OCI-LY3 (cell line): ENCODE measurements around the gene EXPH5.

Experiments
- H2AFZ ChIP-seq: fragments of 200-600, 300-600 bp; shearing (Covaris generic); 2 replicates; pipeline ENCODE4 v1.6.0; 2014; ENCODE audit warnings: antibody characterized with exemption, low read depth, low read length
- H3K27ac ChIP-seq: fragments of 200-600, 300-600 bp; sonication (generic); 2 replicates; pipeline ENCODE4 v1.5.1; 2014; ENCODE audit warnings: mild to moderate bottlenecking, low read length, moderate library complexity, mixed read lengths
- H3K27me3 ChIP-seq: fragments of 200-600, 300-600 bp; sonication (generic); 2 replicates; pipeline ENCODE4 v1.6.1; 2014; ENCODE audit warnings: low read depth, low read length, mixed read lengths
- H3K36me3 ChIP-seq: fragments of 200-600, 300-600 bp; sonication (generic); replicated peaks from 2 replicates; pipeline ENCODE3; 2014; ENCODE audit warnings: low read depth, low read length, mixed read lengths
- H3K4me1 ChIP-seq: fragments of 300-600, 200-600 bp; sonication (generic); 2 replicates; pipeline ENCODE4 v1.6.1; 2014; ENCODE audit warnings: low read length, mixed read lengths
- H3K4me2 ChIP-seq: fragments of 200-600, 300-600 bp; sonication (generic); 2 replicates; pipeline ENCODE4 v1.6.1; 2014; ENCODE audit warnings: low read length, mixed read lengths
- H3K4me3 ChIP-seq: fragments of 300-600, 200-600 bp; sonication (generic); 2 replicates; pipeline ENCODE4 v1.5.1; 2014; ENCODE audit warnings: antibody characterized with exemption, mild to moderate bottlenecking, low read length, moderate library complexity
- H3K79me2 ChIP-seq: fragments of 300-600, 200-600 bp; shearing (Covaris generic); 2 replicates; pipeline ENCODE4 v1.6.1; 2014; ENCODE audit warnings: mild to moderate bottlenecking, low read length, mixed read lengths
- H3K9ac ChIP-seq: fragments of 300-600, 200-600 bp; shearing (Covaris generic); 2 replicates; pipeline ENCODE4 v1.6.0; 2014; ENCODE audit warnings: mild to moderate bottlenecking, low read length, moderate library complexity
- H3K9me3 ChIP-seq: fragments of 200-600, 300-600 bp; shearing (Covaris generic); 2 replicates; pipeline ENCODE4 v1.6.1; 2014; ENCODE audit warnings: low read length, mixed read lengths; ENCODE audit not compliant: insufficient read depth
- H4K20me1 ChIP-seq: fragments of 200-600, 300-600 bp; sonication (generic); 2 replicates; pipeline ENCODE4 v1.6.1; 2016; ENCODE audit warnings: low read length, mixed read lengths; ENCODE audit not compliant: insufficient read depth
- EZH2phosphoT487 ChIP-seq: fragments of 200-600 bp; shearing (Covaris generic); IDR thresholded peaks from 2 replicates; pipeline ENCODE4 v1.6.1; 2018; ENCODE audit warnings: antibody characterized with exemption, mixed run types, low read depth
- TF ChIP-seq, protein P1 (sequence below): fragments of 200-600, 300-600 bp; sonication (generic); IDR thresholded peaks from 2 replicates; pipeline ENCODE4 v1.5.1; 2014; ENCODE audit warnings: antibody characterized with exemption, low read length, low read depth

Gene EXPH5

GRCh38 chr11:108530426-108530825 lies 63.1 kb downstream of the EXPH5 start:
- no peak overlapping the region for H2AFZ ChIP-seq
- no peaks in the 10 kb centered on the region for H3K27me3 ChIP-seq
- TF ChIP-seq EZH2phosphoT487 = no peak
- TF ChIP-seq, protein P1, sequence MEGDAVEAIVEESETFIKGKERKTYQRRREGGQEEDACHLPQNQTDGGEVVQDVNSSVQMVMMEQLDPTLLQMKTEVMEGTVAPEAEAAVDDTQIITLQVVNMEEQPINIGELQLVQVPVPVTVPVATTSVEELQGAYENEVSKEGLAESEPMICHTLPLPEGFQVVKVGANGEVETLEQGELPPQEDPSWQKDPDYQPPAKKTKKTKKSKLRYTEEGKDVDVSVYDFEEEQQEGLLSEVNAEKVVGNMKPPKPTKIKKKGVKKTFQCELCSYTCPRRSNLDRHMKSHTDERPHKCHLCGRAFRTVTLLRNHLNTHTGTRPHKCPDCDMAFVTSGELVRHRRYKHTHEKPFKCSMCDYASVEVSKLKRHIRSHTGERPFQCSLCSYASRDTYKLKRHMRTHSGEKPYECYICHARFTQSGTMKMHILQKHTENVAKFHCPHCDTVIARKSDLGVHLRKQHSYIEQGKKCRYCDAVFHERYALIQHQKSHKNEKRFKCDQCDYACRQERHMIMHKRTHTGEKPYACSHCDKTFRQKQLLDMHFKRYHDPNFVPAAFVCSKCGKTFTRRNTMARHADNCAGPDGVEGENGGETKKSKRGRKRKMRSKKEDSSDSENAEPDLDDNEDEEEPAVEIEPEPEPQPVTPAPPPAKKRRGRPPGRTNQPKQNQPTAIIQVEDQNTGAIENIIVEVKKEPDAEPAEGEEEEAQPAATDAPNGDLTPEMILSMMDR = no peak
- no peaks in the 10 kb centered on the region for H3K79me2 ChIP-seq
- no peaks in the 10 kb centered on the region for H3K9me3 ChIP-seq
- H3K4me1 ChIP-seq = no peaks in the 10 kb centered on the region
- H3K9ac ChIP-seq = no peak overlapping the region
- no peaks in the 10 kb centered on the region for H4K20me1 ChIP-seq
- no peaks in the 10 kb centered on the region for H3K36me3 ChIP-seq
- no peak overlapping the region for H3K4me2 ChIP-seq
- H3K27ac ChIP-seq = no peak overlapping the region
- no peak overlapping the region for H3K4me3 ChIP-seq

DNA sequence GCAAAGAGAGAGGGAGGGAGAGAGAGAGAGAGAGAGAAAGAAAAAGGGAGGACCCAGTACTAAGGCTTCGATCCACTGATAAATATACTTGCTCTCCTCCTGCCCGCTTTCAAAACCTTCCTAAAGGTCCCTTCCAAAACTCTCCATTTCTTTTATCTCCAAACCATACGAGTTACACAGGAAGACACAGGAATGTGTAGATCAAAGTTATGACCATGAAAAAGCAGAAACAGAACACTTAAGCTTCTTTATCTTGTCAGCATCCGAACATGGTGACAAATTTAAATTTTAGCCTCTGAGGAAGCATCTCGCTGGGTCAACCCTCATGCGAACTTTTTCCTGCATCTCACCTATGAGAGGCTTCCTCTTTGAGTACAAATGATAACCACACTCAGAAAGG lies 66.2 kb downstream of the EXPH5 start:
- H3K4me3 ChIP-seq = no peak overlapping the region
- no peaks in the 10 kb centered on the region for H3K27me3 ChIP-seq
- H3K79me2 ChIP-seq = no peaks in the 10 kb centered on the region
- no peaks in the 10 kb centered on the region for H4K20me1 ChIP-seq
- H3K4me1 ChIP-seq = no peaks in the 10 kb centered on the region
- H3K9ac ChIP-seq = no peak overlapping the region
- H2AFZ ChIP-seq = no peak overlapping the region
- no peaks in the 10 kb centered on the region for H3K36me3 ChIP-seq
- TF ChIP-seq, protein P1 = no peak
- TF ChIP-seq EZH2phosphoT487 = no peak
- H3K4me2 ChIP-seq = no peak overlapping the region
- no peaks in the 10 kb centered on the region for H3K9me3 ChIP-seq
- H3K27ac ChIP-seq = no peak overlapping the region

DNA sequence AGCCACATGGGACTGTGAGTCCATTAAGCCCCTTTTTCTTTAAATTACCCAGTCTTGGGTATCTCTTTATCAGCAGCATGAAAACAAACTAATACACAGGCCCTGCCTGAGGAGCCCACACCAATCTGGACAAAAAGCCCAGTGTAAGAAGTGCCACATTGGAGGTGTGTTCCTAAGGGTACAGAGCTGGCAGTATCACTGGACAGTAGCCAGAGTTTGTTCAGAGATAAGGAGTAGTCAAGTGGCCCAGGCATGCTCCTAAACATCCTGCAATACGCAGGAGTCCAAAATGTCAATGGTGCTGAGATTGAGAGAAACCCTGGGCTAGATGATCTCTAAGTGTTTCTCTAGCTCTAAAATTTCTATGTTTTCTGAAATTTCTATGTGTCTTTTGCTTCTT lies 68.4 kb downstream of the EXPH5 start:
- TF ChIP-seq EZH2phosphoT487 = no peak
- TF ChIP-seq, protein P1 = no peak
- no peak overlapping the region for H3K4me2 ChIP-seq
- no peaks in the 10 kb centered on the region for H4K20me1 ChIP-seq
- H3K4me3 ChIP-seq = no peak overlapping the region
- no peaks in the 10 kb centered on the region for H3K79me2 ChIP-seq
- no peaks in the 10 kb centered on the region for H3K27me3 ChIP-seq
- no peak overlapping the region for H3K27ac ChIP-seq
- H3K4me1 ChIP-seq = no peaks in the 10 kb centered on the region
- no peak overlapping the region for H2AFZ ChIP-seq
- H3K9me3 ChIP-seq = no peaks in the 10 kb centered on the region
- no peak overlapping the region for H3K9ac ChIP-seq
- no peaks in the 10 kb centered on the region for H3K36me3 ChIP-seq

- H3K4me1 ChIP-seq = no peaks in the 10 kb centered on the region
- H4K20me1 ChIP-seq = no peaks in the 10 kb centered on the region
- H3K9ac ChIP-seq = no peak overlapping the region
- H3K4me2 ChIP-seq = no peak overlapping the region
- H3K9me3 ChIP-seq = no peaks in the 10 kb centered on the region
- no peaks in the 10 kb centered on the region for H3K27me3 ChIP-seq
- no peaks in the 10 kb centered on the region for H3K79me2 ChIP-seq
- no peak overlapping the region for H2AFZ ChIP-seq
- no peaks in the 10 kb centered on the region for H3K36me3 ChIP-seq
- H3K27ac ChIP-seq = no peak overlapping the region
- H3K4me3 ChIP-seq = no peak overlapping the region
- TF ChIP-seq EZH2phosphoT487 = no peak
- TF ChIP-seq, protein P1 = no peak
Measured at GRCh38 chr11:108524422-108524821, 69.1 kb downstream of the EXPH5 start.
